ENCODE measurements around the gene TTC28. TPM values are rescaled to one million over a fixed set of nuclear protein-coding genes. Genes with fewer than 3 reads are reported as not detected.

The TTC28 gene
- total and polyA plus RNA-seq, 12 donors: 2.1 to 27.7 (median 20.4) TPM

- Histone ChIP-seq H3K36me3 (no peaks in the 10 kb centered on the region), H3K4me1 (peaks cover 0 to 8% (median 0%) of the 10 kb centered on the region in 9 donors), H3K4me3 (no peak overlapping the region), H3K27me3 (no peaks in the 10 kb centered on the region), H3K9me3 (no peaks in the 10 kb centered on the region), H3K27ac (no peak overlapping the region)
- DNase-seq (no peak), ATAC-seq (no peak)
- no peak for TF ChIP-seq CTCF (IDR thresholded peaks at IDR 0.05)
- 96 to 100% methylated on average over 1 of the region's 1 CpG for WGBS, 2 donors
- intact Hi-C loops (cut with DNase I): no loop called here
Measured at GRCh38 chr22:28484662-28485061, 195.0 kb downstream of the TTC28 start.

GRCh38 chr22:28481725-28482124 is 197.9 kb downstream of the TTC28 start:
- H3K27me3 ChIP-seq: no peaks in the 10 kb centered on the region
- intact Hi-C loops (cut with DNase I): no loop called here
- H3K27ac ChIP-seq: no peak overlapping the region
- no peak for DNase-seq
- no peaks in the 10 kb centered on the region for H3K9me3 ChIP-seq
- no peak overlapping the region for H3K4me3 ChIP-seq
- no peaks in the 10 kb centered on the region for H3K36me3 ChIP-seq
- 48 to 74% methylated on average over 2 of the region's 2 CpGs for WGBS, 2 donors
- ATAC-seq: no peak
- peaks cover 0 to 8% (median 0%) of the 10 kb centered on the region in 9 donors for H3K4me1 ChIP-seq
- TF ChIP-seq CTCF (IDR thresholded peaks at IDR 0.05): no peak

GRCh38 chr22:28480000-28480715 is 199.5 kb downstream of the TTC28 start:
- WGBS, 2 donors: 76 to 78% methylated on average over 3 of the region's 3 CpGs
- Histone ChIP-seq H3K36me3 (no peaks in the 10 kb centered on the region), H3K27ac (no peak overlapping the region), H3K27me3 (no peaks in the 10 kb centered on the region), H3K9me3 (no peaks in the 10 kb centered on the region), H3K4me1 (peaks cover 0 to 8% (median 0%) of the 10 kb centered on the region in 9 donors), H3K4me3 (no peak overlapping the region)
- DNase-seq (no peak), ATAC-seq (no peak)
- no peak for TF ChIP-seq CTCF (IDR thresholded peaks at IDR 0.05)
- intact Hi-C loops (cut with DNase I): no loop called here

DNA sequence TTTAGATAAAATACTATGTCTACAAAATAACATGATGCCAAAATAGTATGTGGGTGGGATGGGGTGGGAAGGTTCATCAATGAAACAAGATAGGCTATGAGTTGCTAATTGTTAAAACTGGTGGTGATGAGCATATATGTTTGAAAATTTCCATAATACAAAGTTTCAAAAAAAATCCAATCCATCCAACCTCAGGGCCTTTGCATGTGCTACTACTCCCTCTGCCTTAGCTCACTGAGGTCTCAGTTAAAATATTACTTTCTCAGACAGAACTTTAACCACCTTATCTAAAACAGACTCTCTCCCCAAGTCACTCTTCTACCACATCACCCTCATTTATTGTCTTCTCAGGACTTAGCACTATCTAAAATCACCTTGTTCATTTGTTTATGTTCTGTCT is 201.1 kb downstream of the TTC28 start:
- Histone ChIP-seq H3K27me3 (no peaks in the 10 kb centered on the region), H3K4me3 (no peak overlapping the region), H3K9me3 (no peaks in the 10 kb centered on the region), H3K36me3 (no peaks in the 10 kb centered on the region), H3K4me1 (peaks cover 0 to 9% (median 0%) of the 10 kb centered on the region in 9 donors), H3K27ac (no peak overlapping the region)
- DNase-seq: no peak
- no peak for ATAC-seq
- TF ChIP-seq CTCF (IDR thresholded peaks at IDR 0.05): no peak
- intact Hi-C loops (cut with DNase I): no loop called here
